Amygdala (tissue), 56 donors: ENCODE data around the gene FLVCR2.
A peak's percentile ranks its signal among the peaks of the same experiment; 100 is the strongest.

Experiments
- DNase-seq, 56 donors: peaks; one replicate each; lab custom pipeline; 2025; lab: John Stamatoyannopoulos, UW

FLVCR2 gene, protein sequence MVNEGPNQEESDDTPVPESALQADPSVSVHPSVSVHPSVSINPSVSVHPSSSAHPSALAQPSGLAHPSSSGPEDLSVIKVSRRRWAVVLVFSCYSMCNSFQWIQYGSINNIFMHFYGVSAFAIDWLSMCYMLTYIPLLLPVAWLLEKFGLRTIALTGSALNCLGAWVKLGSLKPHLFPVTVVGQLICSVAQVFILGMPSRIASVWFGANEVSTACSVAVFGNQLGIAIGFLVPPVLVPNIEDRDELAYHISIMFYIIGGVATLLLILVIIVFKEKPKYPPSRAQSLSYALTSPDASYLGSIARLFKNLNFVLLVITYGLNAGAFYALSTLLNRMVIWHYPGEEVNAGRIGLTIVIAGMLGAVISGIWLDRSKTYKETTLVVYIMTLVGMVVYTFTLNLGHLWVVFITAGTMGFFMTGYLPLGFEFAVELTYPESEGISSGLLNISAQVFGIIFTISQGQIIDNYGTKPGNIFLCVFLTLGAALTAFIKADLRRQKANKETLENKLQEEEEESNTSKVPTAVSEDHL

GRCh38 chr14:75578102-75578785, at the start of gene FLVCR2:
FLVCR2 (plus strand) TSS chr14:75578620; CDS start chr14:75578973, 353 bp downstream.
- peak in 51 of 56 donors; percentile 17 to 78 (median 52) for DNase-seq

- DNase-seq = no peak
These were observed 47.2 kb upstream of the FLVCR2 start for GRCh38 chr14:75531256-75531655.

DNA sequence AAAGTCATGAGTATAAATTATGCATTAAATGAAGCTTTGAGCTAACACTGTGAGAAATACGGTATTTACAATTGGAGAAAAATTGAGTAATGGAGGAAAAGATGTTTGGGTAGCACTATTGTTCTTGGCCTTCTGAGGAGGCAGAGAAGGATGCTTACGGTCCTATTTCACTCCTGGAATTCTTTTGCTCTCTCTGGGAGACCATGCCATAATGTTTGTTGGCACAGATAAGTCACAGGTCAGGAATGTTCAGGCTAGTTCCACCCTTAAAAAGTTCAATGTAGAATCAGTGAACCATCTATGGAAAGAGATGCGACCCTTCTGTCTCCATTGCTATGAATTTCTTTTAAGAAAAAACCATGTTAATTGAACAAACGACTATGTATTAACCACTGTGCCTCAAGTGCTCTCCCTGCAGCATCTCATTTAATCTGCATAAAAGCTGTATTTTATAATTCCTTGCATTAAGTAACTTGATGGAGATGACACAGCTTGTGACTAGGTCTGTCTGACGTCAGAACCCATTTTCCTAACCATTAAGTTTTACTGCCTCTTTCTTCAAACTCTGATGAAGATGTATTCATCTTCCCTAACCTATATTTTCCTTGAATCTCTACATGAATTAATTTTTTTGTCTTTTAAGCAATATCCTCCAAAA, 46.6 kb upstream of the FLVCR2 start:
- no peak for DNase-seq

DNA sequence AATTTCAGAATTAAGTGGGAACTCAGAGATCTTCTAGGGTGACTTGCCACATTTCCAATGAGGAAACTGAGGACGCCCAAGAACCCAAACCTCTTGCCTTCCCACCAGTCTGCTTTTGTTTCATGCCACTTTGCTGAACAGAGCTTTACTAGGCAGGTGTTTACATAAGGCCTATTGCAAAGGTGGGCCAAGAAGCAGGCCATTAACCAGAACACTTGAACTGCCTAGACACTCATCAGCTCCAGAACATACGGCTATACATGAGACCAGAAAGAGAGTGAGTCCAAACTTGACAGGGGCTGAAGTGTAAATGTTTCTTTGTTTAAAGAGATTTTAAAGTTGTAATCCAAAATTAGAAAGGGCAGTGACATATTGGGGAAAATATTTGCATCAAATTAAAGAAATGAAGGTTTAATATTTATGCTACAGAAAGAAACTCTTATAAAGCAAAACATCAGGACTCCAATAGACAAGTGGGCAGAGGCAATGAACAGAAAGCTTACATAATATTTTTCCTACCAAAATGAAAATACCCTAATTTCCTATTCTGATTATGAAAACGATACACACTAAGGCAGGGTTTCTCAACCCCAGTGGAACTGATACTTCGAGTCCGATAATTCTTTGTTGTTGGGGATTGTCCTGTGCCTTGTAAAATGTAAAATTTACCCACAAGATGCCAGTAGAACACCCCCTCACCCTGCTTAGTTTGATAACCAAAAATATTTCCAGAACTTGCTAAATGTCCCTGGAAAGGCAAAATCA, 44.4 kb upstream of the FLVCR2 start:
- no peak for DNase-seq

DNA sequence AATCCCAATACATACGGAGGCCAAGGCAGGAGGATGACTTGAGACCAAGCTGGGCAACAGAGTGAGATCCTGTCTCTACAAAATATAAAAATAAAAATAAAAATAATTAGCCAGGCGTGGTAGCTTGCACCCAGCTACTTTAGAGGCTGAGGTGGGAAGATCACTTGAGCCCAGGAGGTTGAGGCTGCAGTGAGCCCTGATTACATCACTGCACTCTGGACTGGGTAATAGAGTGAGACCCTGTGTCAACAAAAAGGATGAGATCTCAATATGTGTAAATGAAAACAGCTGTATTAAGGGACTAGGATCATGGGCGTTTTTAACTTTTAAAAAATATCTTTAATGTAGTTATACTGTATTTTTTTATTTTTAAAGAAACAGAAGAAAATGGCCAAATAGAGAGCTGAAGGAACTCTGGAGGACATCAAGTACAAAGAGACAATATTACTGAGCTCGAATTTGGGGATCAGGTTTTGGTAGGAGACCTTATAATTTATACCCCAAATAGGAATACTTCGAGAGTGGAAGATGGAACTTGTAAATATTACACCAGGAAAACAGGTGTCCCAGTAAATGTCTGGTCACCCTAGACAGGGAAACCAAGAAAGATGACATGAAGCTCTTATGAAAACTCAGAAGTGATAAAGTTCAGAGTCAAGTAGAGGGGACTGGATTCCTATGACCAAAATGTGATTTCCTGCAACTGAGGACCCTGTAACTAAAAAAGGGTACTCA, 43.1 kb upstream of the FLVCR2 start:
- DNase-seq = no peak

DNA sequence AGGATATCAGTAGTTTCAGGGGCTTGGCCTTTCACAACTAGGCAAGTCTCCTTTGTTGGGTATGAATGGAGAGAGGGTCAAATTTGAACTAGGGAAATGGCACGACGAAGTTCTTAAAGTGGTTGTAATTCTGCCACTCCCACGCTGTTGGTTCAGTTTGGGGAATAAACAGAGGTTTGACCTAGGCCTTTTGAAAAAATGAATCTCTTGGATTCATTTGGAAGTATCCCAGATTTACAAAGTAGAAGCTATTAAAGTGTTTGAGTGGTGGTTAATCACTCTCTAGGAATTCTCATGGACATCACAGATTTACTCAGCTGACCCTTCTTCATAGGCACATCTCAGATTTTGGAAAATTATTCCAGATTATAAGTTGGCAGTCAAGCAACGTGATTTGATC, 41.3 kb upstream of the FLVCR2 start:
- no peak for DNase-seq

DNA sequence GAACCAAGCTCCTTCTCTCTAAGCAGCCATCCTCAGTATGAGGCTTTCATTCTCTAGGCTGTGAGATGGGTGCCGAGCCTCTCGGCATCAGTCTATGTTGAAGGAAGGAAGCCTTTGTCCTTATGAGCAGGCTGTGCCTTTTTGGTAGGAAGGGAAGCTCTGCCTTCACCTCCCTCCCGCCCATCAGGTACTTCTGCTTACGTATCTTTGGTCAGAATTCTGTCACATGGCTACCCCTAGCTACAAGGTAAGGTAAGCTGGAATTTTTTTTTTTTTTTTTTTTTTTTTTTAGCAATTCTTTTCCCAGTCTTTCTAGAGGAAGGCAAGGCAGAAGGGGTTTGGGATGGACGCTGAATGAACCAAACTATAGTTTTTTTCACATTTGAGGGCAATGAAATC, 39.3 kb upstream of the FLVCR2 start:
- no peak for DNase-seq

GRCh38 chr14:75539561-75540478, 38.6 kb upstream of the FLVCR2 start:
- DNase-seq = no peak

DNA sequence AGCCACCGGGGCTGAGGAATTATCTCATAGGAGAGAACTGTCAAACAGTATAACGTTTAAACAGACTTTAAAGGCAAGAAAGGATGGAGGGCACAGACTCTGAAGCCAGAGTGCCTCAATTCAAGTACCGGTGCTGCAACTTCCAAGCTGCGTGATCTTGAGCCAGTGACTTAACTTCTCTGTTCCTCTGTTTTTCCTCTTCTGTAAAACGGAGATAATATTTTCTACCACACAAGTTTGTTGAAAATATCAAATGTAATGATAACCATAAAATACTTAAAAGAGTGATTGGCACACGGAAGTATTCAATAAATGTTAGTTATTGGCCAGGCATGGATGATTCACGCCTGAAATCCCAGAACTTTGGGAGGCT, 38.0 kb upstream of the FLVCR2 start:
- no peak for DNase-seq

GRCh38 chr14:75542588-75543091, 35.8 kb upstream of the FLVCR2 start:
- peak in 18 of 56 donors; percentile 4 to 25 (median 16) for DNase-seq

GRCh38 chr14:75543253-75543652, 35.2 kb upstream of the FLVCR2 start:
- DNase-seq = no peak

DNA sequence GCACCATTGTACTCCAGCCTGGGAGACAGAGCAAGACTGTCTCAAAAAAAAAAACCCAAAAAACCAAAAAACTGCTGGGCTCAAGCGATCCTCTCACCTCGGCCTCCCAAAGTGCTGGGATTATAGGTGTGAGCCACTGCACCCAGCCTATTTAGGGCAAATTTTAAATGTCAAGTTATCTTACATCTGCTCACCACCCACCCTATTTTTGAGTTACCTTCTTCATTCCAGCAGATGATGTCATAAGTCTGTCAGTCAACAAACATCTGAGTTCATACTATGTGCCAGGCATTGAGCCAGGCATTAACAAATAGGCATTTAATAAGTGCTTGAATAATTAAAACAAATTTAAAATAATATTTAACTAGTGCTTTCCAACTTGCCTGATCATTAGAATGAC, 34.6 kb upstream of the FLVCR2 start:
- DNase-seq = no peak

GRCh38 chr14:75545907-75546306, 32.5 kb upstream of the FLVCR2 start:
- DNase-seq = no peak

- DNase-seq = no peak
These were observed 30.7 kb upstream of the FLVCR2 start for GRCh38 chr14:75547552-75548250.

DNA sequence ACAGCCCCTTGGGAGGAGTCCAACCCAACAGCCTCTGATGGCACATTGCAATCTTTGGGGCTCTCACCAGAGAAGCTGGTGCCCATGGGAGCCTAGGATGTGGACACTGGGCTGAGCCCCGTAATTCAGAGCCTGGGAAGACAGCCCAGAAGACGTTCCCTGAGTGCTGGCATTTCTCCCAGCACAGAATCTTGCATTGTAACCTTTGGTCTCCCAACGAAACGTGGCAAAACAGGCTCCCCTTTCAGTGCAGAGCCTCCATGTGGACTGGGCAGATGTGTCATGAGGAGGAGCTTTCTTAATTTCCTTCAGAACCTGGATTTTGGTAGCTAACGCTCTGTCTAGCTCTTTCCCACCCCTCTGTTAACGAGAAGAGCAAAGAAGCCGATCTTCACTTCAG, 29.9 kb upstream of the FLVCR2 start:
- no peak for DNase-seq

DNA sequence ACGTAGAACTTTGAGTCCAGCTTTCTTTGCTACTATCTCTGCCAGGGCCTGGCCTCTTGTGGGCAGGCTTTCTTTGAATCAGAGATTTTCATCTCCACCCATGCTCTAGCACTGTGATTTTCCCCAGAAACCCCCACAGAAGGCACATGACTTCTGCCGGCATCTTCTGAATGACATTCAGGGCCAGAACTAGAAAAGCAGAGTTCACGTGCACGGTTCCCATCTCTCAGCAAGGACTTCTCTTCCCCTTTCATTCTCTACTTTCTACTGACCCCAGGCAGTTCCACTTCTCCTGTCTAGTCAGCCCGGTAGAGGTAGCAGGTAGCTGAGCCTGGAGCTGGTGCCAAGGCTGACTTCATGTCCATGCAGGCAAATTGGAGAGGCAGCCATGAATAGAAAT, 29.3 kb upstream of the FLVCR2 start:
- DNase-seq = no peak

DNA sequence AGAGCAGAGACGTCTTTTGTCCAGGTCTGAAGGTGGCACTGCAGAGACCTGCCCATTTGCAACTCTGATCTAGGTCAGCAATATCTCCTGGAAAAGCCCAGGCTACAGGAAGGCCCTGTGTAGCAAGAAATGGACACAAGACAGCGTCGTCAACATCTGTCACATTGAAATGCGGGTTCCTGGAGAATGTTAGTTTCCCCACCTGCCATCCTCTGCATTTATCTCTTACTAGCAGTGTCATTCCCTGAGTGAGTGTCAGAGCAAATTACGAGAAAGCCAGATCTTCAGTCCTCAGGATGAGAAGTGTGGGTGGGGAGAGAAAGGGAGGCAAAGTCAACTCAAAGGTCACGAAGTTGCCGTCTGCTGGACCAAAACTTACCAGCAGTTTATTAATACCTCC, 27.4 kb upstream of the FLVCR2 start:
- DNase-seq = no peak

DNA sequence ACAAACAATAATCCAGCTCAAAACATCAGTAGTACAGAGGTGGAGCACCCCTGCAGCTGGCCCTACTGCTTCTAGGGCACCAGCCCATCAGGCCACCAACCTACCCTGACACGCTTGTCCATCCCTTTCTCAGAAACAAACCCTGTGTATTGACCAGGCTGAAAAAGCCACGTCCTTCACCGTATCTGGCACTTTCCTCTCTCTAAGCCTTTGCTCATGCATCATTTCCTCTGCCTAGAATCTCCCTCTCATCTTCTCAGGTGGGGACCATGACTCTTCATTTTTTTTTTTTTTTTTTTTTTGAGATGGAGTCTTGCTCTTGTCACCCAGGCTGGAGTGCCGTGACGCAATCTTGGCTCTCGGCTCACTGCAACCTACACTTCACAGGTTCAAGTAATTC, 25.3 kb upstream of the FLVCR2 start:
- DNase-seq = no peak
